K562 (cell line): Measurements from ENCODE around the gene GRAPL. TPM values are rescaled to one million over a fixed set of nuclear protein-coding genes. Genes with fewer than 3 reads are reported as not detected.
"Not testable (repeated sequence)": the region's sequence is repeated elsewhere in the genome, so short reads cannot be mapped to it uniquely, and the experiment has no call there.

Experiments used
- ATAC-seq: fragments of 200-7000 bp; cut with Tn5 transposase; 3 replicates; pipeline ENCODE4 v1.9.1; 2020; ENCODE audit warnings: moderate library complexity
- BruUV-seq: library from RNA; stranded (reverse); fragments of 400-500 nt; replicated peaks from 2 replicates; lab custom pipeline; 2021; lab: Mats Ljungman, UMichigan
- CTCF ChIA-PET: fragments of 300-600 bp; formaldehyde crosslinking; extraction: SDS; loops from one replicate; lab custom pipeline; 2021; ENCODE audit warnings: low intra/inter-chr PET ratio; lab: Yijun Ruan, JAX
- POLR2A ChIA-PET: fragments of 300-600, 350-650 bp; sonication (Branson Sonifier 250); formaldehyde crosslinking; extraction: SDS; loops from one replicate; lab custom pipeline; 2021; ENCODE audit warnings: antibody characterized with exemption, inconsistent platforms; lab: Yijun Ruan, JAX
- DNase-seq, 4 experiments: peaks; one replicate each; pipeline versions ENCODE4 v3.0.0 to v3.0.0-alpha.2; 2011 to 2018; ENCODE audit warnings: low spot score in 3 of 4, mixed read lengths in 3 of 4; ENCODE audit errors: extremely low read depth in 1 of 4
- FAIRE-seq: peaks from 2 replicates; lab custom pipeline; 2011; peaks lifted over from hg19 to GRCh38; lab: Jason Lieb, UNC
- H2AFZ ChIP-seq: 2 replicates; pipeline ENCODE4 v1.6.0; 2011; ENCODE audit warnings: low read depth, low read length, control low read depth, inconsistent platforms
- H3K27ac ChIP-seq: fragments of 200-600 bp; 3 replicates; pipeline ENCODE4 v1.8.0; 2011; ENCODE audit warnings: low read depth, mild to moderate bottlenecking, control low read depth, inconsistent platforms, low read length, moderate library complexity, mixed read lengths; ENCODE audit errors: extremely low read depth
- H3K27me3 ChIP-seq, 2 experiments: fragments of 300-600 bp in 1 of 2; 2 replicates in 1 of 2; 3 replicates in 1 of 2; pipeline versions ENCODE4 v1.6.0 to v1.8.0; 2011; ENCODE audit warnings: inconsistent platforms in 2 of 2, low read length in 2 of 2, mild to moderate bottlenecking in 1 of 2, mixed read lengths in 1 of 2, moderate library complexity in 1 of 2; ENCODE audit not compliant: control insufficient read depth in 2 of 2, insufficient read depth in 2 of 2
- H3K36me3 ChIP-seq: fragments of 300-600 bp; 3 replicates; pipeline ENCODE4 v1.8.0; 2011; ENCODE audit warnings: mild to moderate bottlenecking, low read length, inconsistent platforms; ENCODE audit not compliant: control insufficient read depth, insufficient read depth
- H3K4me1 ChIP-seq, 2 experiments: fragments of 200-600 bp in 1 of 2; replicated peaks in 1 of 2; 2 replicates in 1 of 2; 3 replicates in 1 of 2; pipeline versions ENCODE4 v1.5.1 to v1.8.0; 2011; ENCODE audit warnings: inconsistent platforms in 2 of 2, low read length in 2 of 2, mild to moderate bottlenecking in 1 of 2, mixed read lengths in 1 of 2, moderate library complexity in 1 of 2; ENCODE audit not compliant: control insufficient read depth in 2 of 2, insufficient read depth in 2 of 2
- H3K4me2 ChIP-seq: 2 replicates; pipeline ENCODE4 v1.6.1; 2011; ENCODE audit warnings: low read length, control low read depth, inconsistent platforms, mixed read lengths; ENCODE audit not compliant: insufficient read depth
- H3K4me3 ChIP-seq: fragments of 200-600 bp; sonication (generic), shearing (Covaris generic); 2 replicates; pipeline ENCODE4 v1.5.1; 2016; ENCODE audit warnings: control low read depth, inconsistent platforms
- H3K79me2 ChIP-seq: fragments of 200-600 bp; 3 replicates; pipeline ENCODE4 v1.8.0; 2011; ENCODE audit warnings: low read length, inconsistent platforms; ENCODE audit not compliant: control insufficient read depth, insufficient read depth
- H3K9ac ChIP-seq, 2 experiments: 2 replicates each; pipeline versions ENCODE4 v1.6.0 to v1.6.1; 2011; ENCODE audit warnings: low read depth in 2 of 2, low read length in 2 of 2, control low read depth in 1 of 2, inconsistent platforms in 1 of 2, mild to moderate bottlenecking in 1 of 2, mixed read lengths in 1 of 2; ENCODE audit not compliant: insufficient read depth in 1 of 2
- H3K9me1 ChIP-seq: one replicate; pipeline ENCODE4 v1.6.0; 2011; ENCODE audit warnings: inconsistent platforms, mild to moderate bottlenecking, low read length, moderate library complexity; ENCODE audit not compliant: control insufficient read depth, insufficient read depth
- H3K9me3 ChIP-seq: replicated peaks from 2 replicates; pipeline ENCODE4 v1.5.1; 2011; ENCODE audit warnings: low read depth, low read length, inconsistent platforms; ENCODE audit not compliant: control insufficient read depth, insufficient read depth
- H4K20me1 ChIP-seq: replicated peaks from 2 replicates; pipeline ENCODE4 v1.6.1; 2011; ENCODE audit warnings: low read length, inconsistent platforms, mixed read lengths; ENCODE audit not compliant: control insufficient read depth, insufficient read depth
- WGBS: fragments of 100-300 bp; shearing (Covaris generic); methylation state at CpG from one replicate; pipeline ENCODE4 v1.1.6; 2016; ENCODE audit warnings: low coverage, mixed read lengths; ENCODE audit not compliant: insufficient coverage; ENCODE audit errors: missing lambda C conversion rate; 5-methylcytosine and 5-hydroxymethylcytosine counted together
- in situ Hi-C: fragments of 300-500 bp; cut with MboI; formaldehyde crosslinking; loops from 4 replicates; pipeline ENCODE4 v1.15.0; 2018; ENCODE audit warnings: inconsistent platforms, mixed read lengths
- intact Hi-C: fragments of 100-400 bp; cut with micrococcal nuclease; formaldehyde crosslinking; loops from 2 replicates; pipeline ENCODE4 v1.14.2; 2022
- polyA plus RNA-seq, 8 experiments: library from polyadenylated mRNA; depleted of rRNA in 4 of 8; stranded (reverse) in 5 of 8; unstranded in 3 of 8; fragments of >200 nt; fragmentation: Nextera tagmentation in 2 of 8; fragmentation: Illumina TruSeq in 1 of 8; extraction: Ambion mirVana in 2 of 8; extraction: Trizol in 1 of 8; gene quantifications; 2 replicates each; pipeline versions ENCODE4 v1.2.1 to v1.2.3, GENCODE V29; 2011 to 2014; ENCODE audit warnings: inconsistent platforms in 1 of 8, missing spikeins in 1 of 8
- total RNA-seq, 7 experiments: library from RNA; depleted of rRNA in 6 of 7; stranded (reverse); fragments of >200 nt in 6 of 7; fragmentation: Illumina TruSeq in 2 of 7; extraction: Trizol in 2 of 7; gene quantifications; 2 replicates each; pipeline versions ENCODE4 v1.2.1 to v1.2.3, GENCODE V29; 2011 to 2021; ENCODE audit warnings: low replicate concordance in 1 of 7

Gene GRAPL
- total and polyA plus RNA-seq, 9 of the 15 experiments (the other 6 are each of a cell fraction or from before 2014, with no cell fraction given), result 0.22 TPM; not detected in 8

DNA sequence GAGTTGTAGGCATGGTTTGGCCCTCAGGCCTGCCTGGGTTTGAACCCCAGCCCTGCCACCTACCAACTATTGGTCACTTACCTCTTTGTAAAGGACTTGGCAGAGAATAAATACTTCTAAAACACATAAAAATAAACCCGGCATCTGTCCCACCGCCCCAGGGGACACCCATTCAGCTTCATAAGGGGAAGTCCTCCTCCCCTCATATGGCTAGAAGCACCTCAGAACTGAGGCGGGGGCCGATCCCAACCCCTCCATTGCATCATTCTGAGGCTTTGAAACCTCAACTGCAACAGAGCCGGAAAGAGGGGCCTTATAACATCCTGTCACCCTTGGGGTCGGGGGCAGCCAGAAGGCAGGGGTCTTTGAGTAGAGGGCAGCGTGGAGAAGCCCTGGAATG, 2.1 kb upstream of the GRAPL start:
- H3K79me2 ChIP-seq, H3K27ac ChIP-seq, H3K4me2 ChIP-seq, H3K4me1 ChIP-seq, H3K4me3 ChIP-seq, FAIRE-seq, H2AFZ ChIP-seq, CTCF ChIA-PET, intact Hi-C loops, DNase-seq, H3K9ac ChIP-seq, H3K27me3 ChIP-seq, H4K20me1 ChIP-seq, in situ Hi-C loops, POLR2A ChIA-PET, H3K9me3 ChIP-seq, ATAC-seq, BruUV-seq, H3K36me3 ChIP-seq, H3K9me1 ChIP-seq: not testable (repeated sequence)
- WGBS, result no CpG with 5 or more reads among the region's 7 CpGs

DNA sequence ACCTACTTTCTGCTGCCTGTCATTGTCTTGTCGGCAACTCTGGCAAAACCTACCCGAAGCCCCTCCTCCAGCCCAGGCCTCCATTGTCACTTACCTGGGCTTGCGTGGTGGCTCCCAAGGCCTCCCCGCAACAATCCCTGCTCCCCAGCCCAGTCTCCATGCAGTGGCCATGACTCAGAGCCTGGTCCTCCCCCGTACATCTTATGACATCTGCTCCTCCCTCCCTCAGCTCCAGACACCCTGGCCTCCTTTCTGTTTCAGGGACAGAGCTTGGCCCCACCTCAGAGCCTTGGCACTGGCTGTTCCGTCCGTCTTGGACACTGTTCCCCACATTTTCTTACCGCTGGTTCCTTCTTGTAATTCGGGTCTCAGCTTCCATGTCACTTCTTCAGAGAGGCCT, 2.1 kb downstream of the GRAPL start:
- H3K4me3 ChIP-seq, H2AFZ ChIP-seq, H3K4me2 ChIP-seq, H3K36me3 ChIP-seq, POLR2A ChIA-PET, H3K79me2 ChIP-seq, BruUV-seq, H3K27ac ChIP-seq, H3K4me1 ChIP-seq, H3K27me3 ChIP-seq, H4K20me1 ChIP-seq, H3K9ac ChIP-seq, DNase-seq, CTCF ChIA-PET, intact Hi-C loops, in situ Hi-C loops, H3K9me3 ChIP-seq, H3K9me1 ChIP-seq: not testable (repeated sequence)
- ATAC-seq (peak; percentile 74), FAIRE-seq (peak; percentile 59)
- WGBS, result no CpG with 5 or more reads among the region's 9 CpGs

DNA sequence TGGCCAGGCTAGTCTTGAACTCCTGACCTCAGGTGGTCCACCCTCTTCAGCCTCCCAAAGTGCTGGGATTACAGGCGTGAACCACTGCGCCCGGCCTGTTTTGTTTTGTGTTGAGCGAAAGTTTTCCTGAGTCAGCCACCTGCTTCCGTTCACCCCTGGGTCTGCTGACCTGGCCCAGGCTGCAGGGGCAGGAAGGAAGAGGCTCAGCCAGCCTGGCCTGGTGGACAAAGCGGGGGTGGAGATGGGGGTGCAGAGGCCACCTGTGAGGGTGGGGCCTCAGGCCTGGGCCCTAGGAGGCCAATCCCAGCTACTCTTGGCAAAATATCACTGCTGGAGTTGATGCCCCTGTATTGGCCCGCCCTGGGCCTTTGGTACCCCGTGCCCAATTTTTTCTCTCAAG, 3.7 kb downstream of the GRAPL start:
- H3K79me2 ChIP-seq, H3K27ac ChIP-seq, DNase-seq, BruUV-seq, H3K4me3 ChIP-seq, H3K4me2 ChIP-seq, H3K9ac ChIP-seq, POLR2A ChIA-PET, H3K4me1 ChIP-seq, intact Hi-C loops, CTCF ChIA-PET, H3K27me3 ChIP-seq, H4K20me1 ChIP-seq, H3K36me3 ChIP-seq, in situ Hi-C loops, FAIRE-seq, H3K9me1 ChIP-seq, ATAC-seq, H3K9me3 ChIP-seq, H2AFZ ChIP-seq: not testable (repeated sequence)
- no CpG with 5 or more reads among the region's 8 CpGs for WGBS

DNA sequence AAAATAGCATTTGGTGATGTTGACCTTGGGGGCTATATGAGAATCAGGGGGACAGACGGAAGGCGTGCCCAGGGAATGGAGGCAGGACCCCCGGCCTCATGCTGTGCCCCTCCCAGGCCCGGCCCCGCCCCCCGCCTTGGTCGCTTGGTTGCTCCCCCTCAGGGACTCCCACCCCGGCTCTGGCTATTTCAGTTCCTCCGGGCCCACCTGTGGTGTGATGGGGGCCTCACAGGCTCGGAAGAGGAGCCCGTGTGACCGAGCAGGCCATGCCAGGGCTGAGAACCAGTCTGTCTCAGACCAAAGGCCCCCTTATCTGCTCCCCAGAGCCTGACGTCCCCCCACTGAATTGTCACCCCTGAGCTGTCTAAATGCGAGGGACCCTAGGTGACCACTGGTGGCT, 4.4 kb downstream of the GRAPL start:
- H3K4me1 ChIP-seq, H3K4me3 ChIP-seq, H3K9ac ChIP-seq, H3K36me3 ChIP-seq, BruUV-seq, intact Hi-C loops, H3K9me1 ChIP-seq, H2AFZ ChIP-seq, POLR2A ChIA-PET, ATAC-seq, H3K27ac ChIP-seq, H3K27me3 ChIP-seq, in situ Hi-C loops, H3K9me3 ChIP-seq, H4K20me1 ChIP-seq, H3K79me2 ChIP-seq, DNase-seq, FAIRE-seq, CTCF ChIA-PET, H3K4me2 ChIP-seq: not testable (repeated sequence)
- no CpG with 5 or more reads among the region's 14 CpGs for WGBS
